GM23338 (cell line): ENCODE results near the gene GRID2IP. TPM values are rescaled to one million over a fixed set of nuclear protein-coding genes. Genes with fewer than 3 reads are reported as not detected.

Experiments used
- ATAC-seq: fragments of 200-7000 bp; cut with Tn5 transposase; 3 replicates; pipeline ENCODE4 v1.9.1; 2020
- DNase-seq: peaks from one replicate; pipeline ENCODE4 v3.0.0-alpha.2; 2015; ENCODE audit warnings: low spot score
- H2AFZ ChIP-seq: fragments of 200-600 bp; sonication (generic); 2 replicates; pipeline ENCODE4 v1.8.0; 2016; ENCODE audit warnings: antibody characterized with exemption, mild to moderate bottlenecking, moderate library complexity
- H3F3A ChIP-seq: fragments of 200-600 bp; sonication (generic); replicated peaks from 2 replicates; pipeline ENCODE4 v1.8.0; 2017; ENCODE audit warnings: antibody characterized with exemption, mixed run types, low read depth
- H3K27ac ChIP-seq: fragments of 200-600 bp; sonication (generic); 2 replicates; pipeline ENCODE4 v1.6.1; 2016; ENCODE audit warnings: low read depth
- H3K27me3 ChIP-seq: fragments of 200-600 bp; sonication (generic); 2 replicates; pipeline ENCODE4 v1.8.0; 2016; ENCODE audit warnings: mild to moderate bottlenecking, mixed run types, moderate library complexity; ENCODE audit not compliant: insufficient read depth
- H3K36me3 ChIP-seq: fragments of 200-600 bp; sonication (generic); 2 replicates; pipeline ENCODE4 v1.8.0; 2016; ENCODE audit warnings: mild to moderate bottlenecking; ENCODE audit not compliant: insufficient read depth
- H3K4me1 ChIP-seq: fragments of 200-600 bp; sonication (generic); 2 replicates; pipeline ENCODE4 v1.8.0; 2016; ENCODE audit warnings: mild to moderate bottlenecking, moderate library complexity; ENCODE audit not compliant: insufficient read depth
- H3K4me2 ChIP-seq: fragments of 200-600 bp; sonication (generic); 2 replicates; pipeline ENCODE4 v1.7.1; 2017; ENCODE audit warnings: mixed run types
- H3K4me3 ChIP-seq: fragments of 200-600 bp; sonication (generic); 2 replicates; pipeline ENCODE4 v1.6.1; 2016; ENCODE audit warnings: mixed run types
- H3K79me2 ChIP-seq: fragments of 200-600 bp; sonication (generic); replicated peaks from 2 replicates; pipeline ENCODE4 v1.8.0; 2017; ENCODE audit warnings: mild to moderate bottlenecking; ENCODE audit not compliant: insufficient read depth
- H3K9me2 ChIP-seq: fragments of 200-600 bp; sonication (generic); 2 replicates; pipeline ENCODE4 v1.8.0; 2017; ENCODE audit not compliant: insufficient read depth
- H4K20me1 ChIP-seq: fragments of 200-600 bp; sonication (generic); replicated peaks from 2 replicates; pipeline ENCODE4 v1.8.0; 2017; ENCODE audit warnings: mild to moderate bottlenecking; ENCODE audit not compliant: insufficient read depth
- H3K27ac Mint-ChIP-seq: 2 replicates; pipeline ENCODE4 v1.8.0; 2020; ENCODE audit warnings: inconsistent platforms, mild to moderate bottlenecking, moderate library complexity, mixed read lengths
- H3K27me3 Mint-ChIP-seq: 3 replicates; pipeline ENCODE4 v1.8.0; 2022; ENCODE audit warnings: low read depth, mild to moderate bottlenecking, moderate library complexity, mixed read lengths, inconsistent platforms; ENCODE audit not compliant: insufficient read depth, poor library complexity
- H3K36me3 Mint-ChIP-seq: 3 replicates; pipeline ENCODE4 v1.8.0; 2021; ENCODE audit warnings: low read depth, mild to moderate bottlenecking, inconsistent platforms, moderate library complexity, mixed read lengths
- H3K4me1 Mint-ChIP-seq: 3 replicates; pipeline ENCODE4 v1.8.0; 2020; ENCODE audit warnings: mild to moderate bottlenecking, inconsistent platforms, mixed read lengths
- H3K4me3 Mint-ChIP-seq: 3 replicates; pipeline ENCODE4 v1.8.0; 2021; ENCODE audit warnings: moderate library complexity, mild to moderate bottlenecking, inconsistent platforms, mixed read lengths
- H3K9me3 Mint-ChIP-seq: 3 replicates; pipeline ENCODE4 v1.8.0; 2020; ENCODE audit warnings: moderate library complexity, mild to moderate bottlenecking, inconsistent platforms, mixed read lengths
- CREB1 ChIP-seq: fragments of 250-450 bp; sonication (Bioruptor Pico); IDR thresholded peaks from 2 replicates; pipeline ENCODE4 v1.5.0; 2020; ENCODE audit warnings: low read depth, mild to moderate bottlenecking, moderate library complexity
- EZH2 ChIP-seq: fragments of 200-600 bp; sonication (generic); IDR thresholded peaks from one replicate; pipeline ENCODE4 v1.8.0; 2017; ENCODE audit warnings: antibody characterized with exemption, mild to moderate bottlenecking, low read depth; ENCODE audit not compliant: unreplicated experiment
- EZH2phosphoT487 ChIP-seq: fragments of 200-600 bp; sonication (generic); IDR thresholded peaks from one replicate; pipeline ENCODE4 v1.8.1; 2018; ENCODE audit warnings: antibody characterized with exemption; ENCODE audit not compliant: unreplicated experiment
- JUNB ChIP-seq: IDR thresholded peaks from one replicate; pipeline ENCODE4 v1.6.1; 2016; ENCODE audit warnings: antibody characterized with exemption; ENCODE audit not compliant: unreplicated experiment
- NANOG ChIP-seq: IDR thresholded peaks from 2 replicates; pipeline ENCODE4 v1.6.1; 2016; ENCODE audit warnings: antibody characterized with exemption, borderline replicate concordance
- POLR2AphosphoS5 ChIP-seq: IDR thresholded peaks from 2 replicates; pipeline ENCODE4 v1.6.1; 2016; ENCODE audit warnings: antibody characterized with exemption, low read depth
- STAT1 ChIP-seq: IDR thresholded peaks from one replicate; pipeline ENCODE4 v1.6.1; 2016; ENCODE audit warnings: antibody characterized with exemption; ENCODE audit not compliant: unreplicated experiment
- ZNF114 ChIP-seq: fragments of 250-450 bp; sonication (Bioruptor Pico); IDR thresholded peaks from 2 replicates; pipeline ENCODE4 v1.5.0; 2020; ENCODE audit warnings: mild to moderate bottlenecking, moderate library complexity
- ZNF331 ChIP-seq: fragments of 250-450 bp; sonication (Bioruptor Pico); IDR thresholded peaks from 2 replicates; pipeline ENCODE4 v1.5.0; 2020; ENCODE audit warnings: low read depth, mild to moderate bottlenecking, moderate library complexity
- polyA plus RNA-seq: library from polyadenylated mRNA; unstranded; fragments of >200 nt; fragmentation: Nextera tagmentation; extraction: Ambion mirVana; gene quantifications from 2 replicates; pipeline ENCODE4 v1.2.1, GENCODE V29; 2016
- total RNA-seq: library from RNA; depleted of rRNA; stranded (reverse); fragments of >200 nt; shearing (Covaris generic); gene quantifications from 2 replicates; pipeline ENCODE4 v1.2.3, GENCODE V29; 2014
- TF ChIP-seq, protein P1 (sequence below): fragments of 250-450 bp; sonication (Bioruptor Pico); IDR thresholded peaks from 2 replicates; pipeline ENCODE4 v1.5.0; 2020; ENCODE audit warnings: mild to moderate bottlenecking, moderate library complexity
- TF ChIP-seq, protein P2 (sequence below), 2 experiments: fragments of 200-600 bp in 1 of 2; sonication (generic) in 1 of 2; conservative IDR thresholded peaks; 2 replicates each; pipeline versions ENCODE4 v1.5.1 to v1.6.1; 2016 to 2017; ENCODE audit warnings: antibody characterized with exemption in 2 of 2, low read depth in 2 of 2, mild to moderate bottlenecking in 2 of 2, moderate library complexity in 1 of 2
- TF ChIP-seq, protein P3 (sequence below): IDR thresholded peaks from 2 replicates; pipeline ENCODE4 v1.6.1; 2016; ENCODE audit warnings: antibody characterized with exemption
- TF ChIP-seq, protein P4 (sequence below): IDR thresholded peaks from one replicate; pipeline ENCODE4 v1.6.1; 2018; ENCODE audit warnings: antibody characterized with exemption; ENCODE audit not compliant: unreplicated experiment

The GRID2IP gene
- total and polyA plus RNA-seq, 2 experiments from 2014 or later, result 0.73 to 1.5 TPM

DNA sequence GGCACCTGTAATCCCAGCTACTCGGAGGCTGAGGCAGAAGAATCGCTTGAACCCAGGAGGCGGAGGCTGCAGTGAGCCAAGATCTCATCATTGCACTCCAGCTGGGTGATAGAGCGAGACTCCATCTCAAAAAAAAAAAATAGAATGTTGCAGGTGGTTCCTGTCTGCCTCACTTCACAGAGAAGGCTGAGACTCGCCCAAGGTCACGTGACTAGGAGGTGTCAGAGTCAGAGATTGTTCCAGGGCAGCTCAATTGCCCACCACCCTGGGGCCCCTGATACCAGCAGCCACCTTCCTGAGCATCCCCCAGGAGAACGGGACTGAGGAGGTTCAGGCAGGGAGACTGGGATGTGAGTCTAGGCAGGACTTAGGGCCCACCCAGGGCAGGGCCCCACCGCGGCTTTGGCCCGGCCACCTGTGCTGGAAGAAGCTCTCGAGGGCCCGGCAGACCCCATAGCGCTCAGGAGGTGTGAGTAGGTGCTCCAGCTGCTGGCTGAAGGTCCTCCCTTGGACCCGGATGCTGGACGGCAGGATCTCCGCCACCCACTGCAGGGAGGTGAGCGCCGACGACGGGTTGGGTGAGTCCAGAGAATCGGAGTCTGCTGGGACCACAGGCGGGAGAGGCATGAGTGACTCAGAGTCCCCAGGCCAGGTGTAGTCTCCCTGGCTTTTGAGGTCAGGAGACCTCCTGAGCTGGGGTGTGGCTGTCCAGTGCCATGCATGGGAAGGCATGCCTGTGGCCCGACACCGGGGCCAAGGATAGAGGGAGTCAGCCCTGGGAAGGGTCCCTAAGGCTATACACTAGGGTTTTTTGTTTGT is 30.9 kb downstream of the GRID2IP start:
- Histone ChIP-seq H4K20me1 (no peaks in the 10 kb centered on the region; the same call in 1 of the 2 replicates), H3K27ac (no peak overlapping the region), H3K4me2 (no peak overlapping the region), H3K27me3 (peaks cover 1% of the 10 kb centered on the region; the same call in 1 of the 2 replicates), H3K36me3 (no peaks in the 10 kb centered on the region), H3K79me2 (no peaks in the 10 kb centered on the region), H3K4me1 (no peaks in the 10 kb centered on the region), H2AFZ (no peak overlapping the region), H3K4me3 (no peak overlapping the region), H3K9me2 (no peaks in the 10 kb centered on the region), H3F3A (no peaks in the 10 kb centered on the region)
- TF ChIP-seq JUNB (no peak), ZNF114 (CRISPR knock-in tag) (no peak), POLR2AphosphoS5 (no peak), EZH2 (no peak), ZNF331 (CRISPR knock-in tag) (no peak), STAT1 (no peak), EZH2phosphoT487 (no peak), NANOG (no peak), CREB1 (CRISPR knock-in tag) (no peak)
- TF ChIP-seq, protein P1, sequence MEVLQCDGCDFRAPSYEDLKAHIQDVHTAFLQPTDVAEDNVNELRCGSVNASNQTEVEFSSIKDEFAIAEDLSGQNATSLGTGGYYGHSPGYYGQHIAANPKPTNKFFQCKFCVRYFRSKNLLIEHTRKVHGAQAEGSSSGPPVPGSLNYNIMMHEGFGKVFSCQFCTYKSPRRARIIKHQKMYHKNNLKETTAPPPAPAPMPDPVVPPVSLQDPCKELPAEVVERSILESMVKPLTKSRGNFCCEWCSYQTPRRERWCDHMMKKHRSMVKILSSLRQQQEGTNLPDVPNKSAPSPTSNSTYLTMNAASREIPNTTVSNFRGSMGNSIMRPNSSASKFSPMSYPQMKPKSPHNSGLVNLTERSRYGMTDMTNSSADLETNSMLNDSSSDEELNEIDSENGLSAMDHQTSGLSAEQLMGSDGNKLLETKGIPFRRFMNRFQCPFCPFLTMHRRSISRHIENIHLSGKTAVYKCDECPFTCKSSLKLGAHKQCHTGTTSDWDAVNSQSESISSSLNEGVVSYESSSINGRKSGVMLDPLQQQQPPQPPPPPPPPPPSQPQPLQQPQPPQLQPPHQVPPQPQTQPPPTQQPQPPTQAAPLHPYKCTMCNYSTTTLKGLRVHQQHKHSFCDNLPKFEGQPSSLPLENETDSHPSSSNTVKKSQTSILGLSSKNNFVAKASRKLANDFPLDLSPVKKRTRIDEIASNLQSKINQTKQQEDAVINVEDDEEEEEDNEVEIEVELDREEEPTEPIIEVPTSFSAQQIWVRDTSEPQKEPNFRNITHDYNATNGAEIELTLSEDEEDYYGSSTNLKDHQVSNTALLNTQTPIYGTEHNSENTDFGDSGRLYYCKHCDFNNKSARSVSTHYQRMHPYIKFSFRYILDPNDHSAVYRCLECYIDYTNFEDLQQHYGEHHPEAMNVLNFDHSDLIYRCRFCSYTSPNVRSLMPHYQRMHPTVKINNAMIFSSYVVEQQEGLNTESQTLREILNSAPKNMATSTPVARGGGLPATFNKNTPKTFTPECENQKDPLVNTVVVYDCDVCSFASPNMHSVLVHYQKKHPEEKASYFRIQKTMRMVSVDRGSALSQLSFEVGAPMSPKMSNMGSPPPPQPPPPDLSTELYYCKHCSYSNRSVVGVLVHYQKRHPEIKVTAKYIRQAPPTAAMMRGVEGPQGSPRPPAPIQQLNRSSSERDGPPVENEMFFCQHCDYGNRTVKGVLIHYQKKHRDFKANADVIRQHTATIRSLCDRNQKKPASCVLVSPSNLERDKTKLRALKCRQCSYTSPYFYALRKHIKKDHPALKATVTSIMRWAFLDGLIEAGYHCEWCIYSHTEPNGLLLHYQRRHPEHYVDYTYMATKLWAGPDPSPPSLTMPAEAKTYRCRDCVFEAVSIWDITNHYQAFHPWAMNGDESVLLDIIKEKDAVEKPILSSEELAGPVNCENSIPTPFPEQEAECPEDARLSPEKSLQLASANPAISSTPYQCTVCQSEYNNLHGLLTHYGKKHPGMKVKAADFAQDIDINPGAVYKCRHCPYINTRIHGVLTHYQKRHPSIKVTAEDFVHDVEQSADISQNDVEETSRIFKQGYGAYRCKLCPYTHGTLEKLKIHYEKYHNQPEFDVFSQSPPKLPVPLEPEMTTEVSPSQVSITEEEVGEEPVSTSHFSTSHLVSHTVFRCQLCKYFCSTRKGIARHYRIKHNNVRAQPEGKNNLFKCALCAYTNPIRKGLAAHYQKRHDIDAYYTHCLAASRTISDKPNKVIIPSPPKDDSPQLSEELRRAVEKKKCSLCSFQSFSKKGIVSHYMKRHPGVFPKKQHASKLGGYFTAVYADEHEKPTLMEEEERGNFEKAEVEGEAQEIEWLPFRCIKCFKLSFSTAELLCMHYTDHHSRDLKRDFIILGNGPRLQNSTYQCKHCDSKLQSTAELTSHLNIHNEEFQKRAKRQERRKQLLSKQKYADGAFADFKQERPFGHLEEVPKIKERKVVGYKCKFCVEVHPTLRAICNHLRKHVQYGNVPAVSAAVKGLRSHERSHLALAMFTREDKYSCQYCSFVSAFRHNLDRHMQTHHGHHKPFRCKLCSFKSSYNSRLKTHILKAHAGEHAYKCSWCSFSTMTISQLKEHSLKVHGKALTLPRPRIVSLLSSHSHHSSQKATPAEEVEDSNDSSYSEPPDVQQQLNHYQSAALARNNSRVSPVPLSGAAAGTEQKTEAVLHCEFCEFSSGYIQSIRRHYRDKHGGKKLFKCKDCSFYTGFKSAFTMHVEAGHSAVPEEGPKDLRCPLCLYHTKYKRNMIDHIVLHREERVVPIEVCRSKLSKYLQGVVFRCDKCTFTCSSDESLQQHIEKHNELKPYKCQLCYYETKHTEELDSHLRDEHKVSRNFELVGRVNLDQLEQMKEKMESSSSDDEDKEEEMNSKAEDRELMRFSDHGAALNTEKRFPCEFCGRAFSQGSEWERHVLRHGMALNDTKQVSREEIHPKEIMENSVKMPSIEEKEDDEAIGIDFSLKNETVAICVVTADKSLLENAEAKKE (CRISPR knock-in tag), result no peak
- TF ChIP-seq, protein P2, sequence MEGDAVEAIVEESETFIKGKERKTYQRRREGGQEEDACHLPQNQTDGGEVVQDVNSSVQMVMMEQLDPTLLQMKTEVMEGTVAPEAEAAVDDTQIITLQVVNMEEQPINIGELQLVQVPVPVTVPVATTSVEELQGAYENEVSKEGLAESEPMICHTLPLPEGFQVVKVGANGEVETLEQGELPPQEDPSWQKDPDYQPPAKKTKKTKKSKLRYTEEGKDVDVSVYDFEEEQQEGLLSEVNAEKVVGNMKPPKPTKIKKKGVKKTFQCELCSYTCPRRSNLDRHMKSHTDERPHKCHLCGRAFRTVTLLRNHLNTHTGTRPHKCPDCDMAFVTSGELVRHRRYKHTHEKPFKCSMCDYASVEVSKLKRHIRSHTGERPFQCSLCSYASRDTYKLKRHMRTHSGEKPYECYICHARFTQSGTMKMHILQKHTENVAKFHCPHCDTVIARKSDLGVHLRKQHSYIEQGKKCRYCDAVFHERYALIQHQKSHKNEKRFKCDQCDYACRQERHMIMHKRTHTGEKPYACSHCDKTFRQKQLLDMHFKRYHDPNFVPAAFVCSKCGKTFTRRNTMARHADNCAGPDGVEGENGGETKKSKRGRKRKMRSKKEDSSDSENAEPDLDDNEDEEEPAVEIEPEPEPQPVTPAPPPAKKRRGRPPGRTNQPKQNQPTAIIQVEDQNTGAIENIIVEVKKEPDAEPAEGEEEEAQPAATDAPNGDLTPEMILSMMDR (conservative IDR thresholded peaks at IDR 0.05; ENCODE audit: low read depth in 2 of 2), result no peak
- TF ChIP-seq, protein P3, sequence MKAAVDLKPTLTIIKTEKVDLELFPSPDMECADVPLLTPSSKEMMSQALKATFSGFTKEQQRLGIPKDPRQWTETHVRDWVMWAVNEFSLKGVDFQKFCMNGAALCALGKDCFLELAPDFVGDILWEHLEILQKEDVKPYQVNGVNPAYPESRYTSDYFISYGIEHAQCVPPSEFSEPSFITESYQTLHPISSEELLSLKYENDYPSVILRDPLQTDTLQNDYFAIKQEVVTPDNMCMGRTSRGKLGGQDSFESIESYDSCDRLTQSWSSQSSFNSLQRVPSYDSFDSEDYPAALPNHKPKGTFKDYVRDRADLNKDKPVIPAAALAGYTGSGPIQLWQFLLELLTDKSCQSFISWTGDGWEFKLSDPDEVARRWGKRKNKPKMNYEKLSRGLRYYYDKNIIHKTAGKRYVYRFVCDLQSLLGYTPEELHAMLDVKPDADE, result no peak
- TF ChIP-seq, protein P4, sequence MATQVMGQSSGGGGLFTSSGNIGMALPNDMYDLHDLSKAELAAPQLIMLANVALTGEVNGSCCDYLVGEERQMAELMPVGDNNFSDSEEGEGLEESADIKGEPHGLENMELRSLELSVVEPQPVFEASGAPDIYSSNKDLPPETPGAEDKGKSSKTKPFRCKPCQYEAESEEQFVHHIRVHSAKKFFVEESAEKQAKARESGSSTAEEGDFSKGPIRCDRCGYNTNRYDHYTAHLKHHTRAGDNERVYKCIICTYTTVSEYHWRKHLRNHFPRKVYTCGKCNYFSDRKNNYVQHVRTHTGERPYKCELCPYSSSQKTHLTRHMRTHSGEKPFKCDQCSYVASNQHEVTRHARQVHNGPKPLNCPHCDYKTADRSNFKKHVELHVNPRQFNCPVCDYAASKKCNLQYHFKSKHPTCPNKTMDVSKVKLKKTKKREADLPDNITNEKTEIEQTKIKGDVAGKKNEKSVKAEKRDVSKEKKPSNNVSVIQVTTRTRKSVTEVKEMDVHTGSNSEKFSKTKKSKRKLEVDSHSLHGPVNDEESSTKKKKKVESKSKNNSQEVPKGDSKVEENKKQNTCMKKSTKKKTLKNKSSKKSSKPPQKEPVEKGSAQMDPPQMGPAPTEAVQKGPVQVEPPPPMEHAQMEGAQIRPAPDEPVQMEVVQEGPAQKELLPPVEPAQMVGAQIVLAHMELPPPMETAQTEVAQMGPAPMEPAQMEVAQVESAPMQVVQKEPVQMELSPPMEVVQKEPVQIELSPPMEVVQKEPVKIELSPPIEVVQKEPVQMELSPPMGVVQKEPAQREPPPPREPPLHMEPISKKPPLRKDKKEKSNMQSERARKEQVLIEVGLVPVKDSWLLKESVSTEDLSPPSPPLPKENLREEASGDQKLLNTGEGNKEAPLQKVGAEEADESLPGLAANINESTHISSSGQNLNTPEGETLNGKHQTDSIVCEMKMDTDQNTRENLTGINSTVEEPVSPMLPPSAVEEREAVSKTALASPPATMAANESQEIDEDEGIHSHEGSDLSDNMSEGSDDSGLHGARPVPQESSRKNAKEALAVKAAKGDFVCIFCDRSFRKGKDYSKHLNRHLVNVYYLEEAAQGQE, result no peak
- Mint-ChIP-seq H3K4me3 (no peak overlapping the region), H3K9me3 (no peaks in the 10 kb centered on the region; the same call in 2 of the 3 replicates), H3K4me1 (peaks cover 5% of the 10 kb centered on the region; the same call in 2 of the 3 replicates), H3K27me3 (peaks cover 13% of the 10 kb centered on the region), H3K36me3 (no peaks in the 10 kb centered on the region), H3K27ac (no peak overlapping the region)
- DNase-seq (no peak), ATAC-seq (no peak)
